HG03108 (cell line): ENCODE results near the gene CNTN1.

ENCODE experiments used
- ATAC-seq: cut with Tn5 transposase; IDR thresholded peaks from one replicate; pipeline ENCODE4 v1.9.1; 2021; ENCODE audit warnings: moderate library complexity; ENCODE audit not compliant: unreplicated experiment

CNTN1 gene

DNA sequence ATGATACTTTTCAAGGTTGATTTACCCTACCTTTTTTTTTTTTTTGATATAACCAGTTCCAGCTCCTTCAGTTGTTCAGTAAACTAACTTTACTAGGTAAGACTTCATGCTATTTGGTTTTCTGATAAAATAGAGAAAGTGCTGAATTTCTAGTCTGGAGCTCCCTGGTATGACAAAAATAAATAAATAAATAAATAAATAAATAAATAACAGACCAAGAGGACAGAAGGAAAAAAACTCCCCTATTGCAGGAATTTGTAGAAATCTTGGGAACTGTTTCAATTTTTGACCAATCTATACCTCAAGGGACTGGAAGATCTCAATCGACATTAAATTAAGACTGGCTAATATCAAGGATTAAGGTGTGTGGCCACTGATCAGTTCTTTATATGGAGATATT, 265.2 kb downstream of the CNTN1 start:
- ATAC-seq = no peak

DNA sequence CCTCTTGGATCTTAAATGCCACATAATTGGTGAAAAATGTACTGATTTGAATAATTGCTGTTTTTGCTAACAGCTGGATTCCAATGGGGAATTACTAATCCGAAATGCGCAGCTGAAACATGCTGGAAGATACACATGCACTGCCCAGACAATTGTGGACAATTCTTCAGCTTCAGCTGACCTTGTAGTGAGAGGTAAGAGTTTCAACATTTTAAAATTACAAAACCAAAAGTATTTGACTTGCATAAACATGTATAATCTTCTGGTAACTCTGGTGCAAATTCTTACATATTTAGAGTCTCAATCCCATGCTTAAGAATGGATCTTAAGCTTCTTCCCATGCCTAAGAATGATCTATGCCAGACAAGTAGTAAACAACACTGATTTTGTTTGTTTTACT, 266.8 kb downstream of the CNTN1 start:
- no peak for ATAC-seq

DNA sequence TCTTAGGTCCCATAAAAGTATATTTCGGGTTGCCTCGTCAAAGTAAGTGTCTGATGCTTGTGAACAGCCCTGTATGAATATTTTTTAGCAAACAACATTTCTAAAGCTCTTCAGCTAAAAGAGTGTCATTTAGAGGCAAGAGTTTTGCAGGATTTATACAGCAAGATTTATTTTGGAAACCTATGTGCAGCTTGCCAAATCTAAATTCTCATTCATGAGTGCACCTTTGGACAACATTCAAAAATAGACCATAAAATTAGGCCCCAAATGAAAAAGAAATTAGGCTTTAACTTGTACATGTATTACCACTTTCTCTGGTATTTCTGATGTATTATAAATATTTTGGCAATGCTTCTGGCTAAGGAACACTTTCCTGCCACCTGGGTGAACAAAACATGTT, 271.5 kb downstream of the CNTN1 start:
- ATAC-seq = no peak

DNA sequence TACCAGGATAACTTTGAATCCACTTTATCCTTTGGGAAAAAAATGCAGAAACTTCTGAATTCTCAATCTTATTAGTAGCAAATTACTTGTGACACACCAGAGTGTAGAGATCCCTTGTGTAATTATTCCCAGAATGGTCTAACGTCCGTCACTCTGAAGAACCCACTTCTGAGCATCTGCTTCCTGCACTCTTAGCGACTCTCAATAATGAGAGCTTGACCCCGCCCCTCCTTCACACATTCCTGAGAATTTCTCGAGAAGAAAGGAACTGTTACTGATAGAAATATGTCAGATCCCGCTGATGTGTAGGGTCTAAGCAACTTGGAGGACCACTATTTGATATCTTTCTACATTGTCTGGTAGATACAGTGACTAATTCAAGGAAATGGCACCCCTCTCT, 277.6 kb downstream of the CNTN1 start:
- ATAC-seq = no peak

DNA sequence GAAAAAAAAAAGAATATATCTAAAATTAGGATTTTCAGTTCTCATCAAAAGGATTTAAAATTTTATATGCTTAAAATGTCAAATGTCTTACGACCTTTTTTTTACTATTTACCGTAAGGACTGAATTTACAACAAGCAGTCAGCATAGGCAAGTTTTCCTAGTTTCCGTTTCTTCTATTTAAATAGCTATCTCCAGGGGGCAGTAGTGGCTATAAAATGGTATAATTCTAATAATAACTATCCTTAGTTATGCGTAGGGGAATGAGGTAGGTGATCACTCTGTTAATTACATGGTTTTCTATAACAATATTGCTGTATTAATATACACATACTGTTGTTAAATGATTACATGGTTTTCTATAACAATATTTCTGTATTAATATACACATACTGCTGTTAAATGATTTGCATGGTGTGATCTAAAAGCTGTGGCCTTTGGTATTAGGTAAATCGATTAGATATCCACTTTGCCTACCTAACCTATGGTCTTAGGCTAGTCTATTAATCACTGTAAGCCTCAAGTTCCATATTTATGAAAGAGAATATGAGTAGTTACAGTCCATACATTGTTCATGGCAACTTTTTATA, 278.2 kb downstream of the CNTN1 start:
- ATAC-seq = no peak

DNA sequence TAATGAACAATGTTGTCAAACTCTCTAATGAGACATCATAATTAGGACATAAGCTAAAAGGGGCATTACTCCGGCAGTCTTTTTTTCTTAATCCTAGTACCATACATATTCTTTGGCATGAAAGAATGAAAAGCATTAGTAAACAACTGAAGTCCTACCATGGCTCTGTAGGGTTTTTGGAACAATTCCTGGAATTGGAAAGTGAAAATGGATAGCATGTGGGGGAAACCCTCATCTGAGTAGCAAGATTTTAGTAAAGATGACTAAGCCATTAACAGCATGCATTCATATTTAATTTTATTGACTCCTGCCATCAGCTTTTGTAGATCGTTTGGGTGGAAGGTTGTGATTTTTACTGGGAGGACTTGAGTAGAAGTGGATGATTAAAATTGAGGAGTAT, 279.7 kb downstream of the CNTN1 start:
- no peak for ATAC-seq

DNA sequence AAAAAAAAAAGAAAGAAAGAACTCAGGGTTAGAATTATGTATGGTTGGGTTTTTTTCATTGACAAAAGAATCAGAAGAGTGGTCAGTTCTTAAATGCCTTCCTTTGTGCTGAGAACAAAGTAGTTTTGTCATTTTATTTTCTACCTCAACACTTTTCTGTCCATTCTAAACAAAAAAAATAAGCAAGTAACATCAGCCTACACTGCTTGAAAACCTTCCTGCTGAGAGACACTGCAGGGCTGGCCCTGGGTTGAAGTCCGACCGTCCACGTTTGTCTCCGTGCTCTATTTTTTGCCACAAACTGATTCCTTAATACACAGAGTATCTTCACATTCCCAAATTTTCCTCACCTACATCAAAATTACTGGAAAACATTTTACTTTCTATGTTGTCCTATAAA, 284.3 kb downstream of the CNTN1 start:
- no peak for ATAC-seq

DNA sequence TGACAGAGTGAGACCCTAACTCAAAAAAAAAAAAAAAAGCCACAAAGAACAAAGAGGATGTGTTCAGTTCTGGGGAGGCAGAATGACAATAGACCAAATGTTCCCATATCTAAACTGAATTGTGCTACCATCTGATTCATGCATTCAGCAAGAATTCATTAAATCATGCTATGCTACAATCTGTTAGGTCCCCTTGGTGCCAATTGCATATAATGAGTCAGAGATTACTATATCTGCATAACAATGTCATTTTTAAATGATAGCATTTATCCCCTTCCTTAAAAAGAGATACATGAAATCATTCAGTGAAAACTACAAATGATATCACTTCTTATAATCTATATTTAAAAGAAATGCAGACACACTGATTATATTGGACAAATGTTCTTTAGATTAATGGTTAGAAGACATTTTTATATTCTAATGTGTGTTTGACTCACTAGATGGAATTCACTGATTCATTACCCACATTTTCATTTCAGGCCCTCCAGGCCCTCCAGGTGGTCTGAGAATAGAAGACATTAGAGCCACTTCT, 288.3 kb downstream of the CNTN1 start:
- ATAC-seq = no peak

DNA sequence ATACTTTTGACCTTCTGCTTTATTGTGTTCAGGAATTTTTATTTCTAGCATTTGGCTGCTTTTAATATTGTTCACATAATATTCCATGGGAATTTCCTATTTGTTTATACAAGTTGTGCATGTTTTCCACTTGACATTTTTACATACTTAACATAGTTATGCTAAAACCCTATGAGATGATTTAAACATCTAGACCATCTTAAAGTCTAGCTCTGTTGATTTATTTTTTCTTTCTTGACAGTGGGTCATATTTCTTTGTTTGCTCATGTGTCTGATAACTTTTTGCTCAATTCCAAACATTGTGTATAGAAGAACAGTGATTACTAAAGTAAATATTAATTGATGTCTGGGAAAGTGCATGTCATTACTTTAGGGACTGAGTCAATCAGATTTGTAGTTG, 293.8 kb downstream of the CNTN1 start:
- ATAC-seq = no peak

DNA sequence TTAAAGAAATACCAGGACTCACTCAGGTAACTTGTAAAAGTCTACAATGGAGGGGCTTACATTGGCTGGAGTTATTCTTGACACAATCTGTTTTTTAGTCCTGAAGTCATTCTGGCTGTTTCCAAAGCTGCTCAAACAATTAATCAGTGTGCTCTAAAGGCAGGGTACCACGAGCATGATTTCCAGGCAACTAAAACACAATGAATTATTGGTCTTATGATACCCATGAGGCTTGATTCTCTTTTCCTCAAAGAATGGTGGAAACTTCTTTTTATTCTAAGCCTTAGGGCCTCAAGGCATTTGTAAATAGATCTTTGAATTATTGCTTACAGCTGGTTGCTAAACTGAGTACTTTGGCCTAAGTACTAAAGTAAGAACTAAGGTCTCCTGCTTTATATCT, 296.1 kb downstream of the CNTN1 start:
- ATAC-seq = no peak

DNA sequence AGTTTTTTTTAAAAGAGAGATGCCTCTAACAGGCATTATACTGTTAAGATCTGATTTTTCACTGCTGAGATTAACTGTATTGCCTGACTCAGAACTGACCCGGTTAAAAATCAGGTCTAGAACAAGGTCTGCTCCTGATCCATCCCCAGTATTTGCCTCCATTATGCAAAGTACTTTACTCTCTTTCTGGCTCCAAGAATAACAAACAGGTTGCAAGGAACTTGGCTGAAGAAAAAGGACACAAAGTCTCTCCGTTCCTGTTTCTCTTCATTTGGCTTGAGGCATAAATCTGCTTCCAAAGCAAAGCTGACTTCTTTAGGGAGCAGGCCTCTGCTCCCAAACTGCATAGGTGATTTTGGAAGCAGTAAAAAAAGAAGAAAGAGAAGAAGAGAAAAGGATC, 296.6 kb downstream of the CNTN1 start:
- no peak for ATAC-seq

DNA sequence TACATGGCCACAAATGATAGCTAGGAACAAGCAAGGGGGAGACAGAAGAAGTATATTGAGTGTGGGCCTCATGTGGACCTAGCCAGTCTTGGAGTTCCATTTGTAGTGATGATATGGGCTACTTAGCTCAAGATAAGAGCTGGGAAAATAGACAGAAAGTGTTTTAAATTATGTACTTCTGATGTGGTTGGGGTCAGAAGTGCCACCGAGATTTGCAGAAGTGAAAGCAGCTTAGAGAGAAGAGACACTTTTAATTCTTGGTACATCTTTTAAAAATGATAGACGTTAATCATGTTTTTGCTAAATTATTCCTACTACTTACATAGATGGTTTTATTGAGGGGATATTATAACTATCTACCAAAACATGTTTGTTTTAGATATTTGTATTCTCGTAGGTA, 297.5 kb downstream of the CNTN1 start:
- ATAC-seq = no peak

DNA sequence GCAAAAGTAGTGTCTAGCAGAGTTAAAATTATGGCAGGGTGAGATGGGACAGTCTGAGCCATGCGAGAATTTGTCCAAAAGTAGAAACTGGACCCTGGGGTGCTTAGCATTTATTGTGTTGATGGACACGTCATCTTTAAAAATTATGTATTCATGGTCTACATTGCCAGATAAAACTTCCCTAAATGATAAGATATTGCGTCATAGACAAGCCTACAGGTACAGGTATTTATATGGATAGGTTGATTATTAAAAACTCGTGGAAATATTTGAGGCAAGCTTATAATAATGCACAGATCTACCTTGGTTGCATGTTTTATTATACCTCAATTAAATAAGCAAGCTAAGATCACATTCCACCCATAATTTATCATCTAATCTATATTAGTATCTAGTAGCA, 299.9 kb downstream of the CNTN1 start:
- no peak for ATAC-seq

DNA sequence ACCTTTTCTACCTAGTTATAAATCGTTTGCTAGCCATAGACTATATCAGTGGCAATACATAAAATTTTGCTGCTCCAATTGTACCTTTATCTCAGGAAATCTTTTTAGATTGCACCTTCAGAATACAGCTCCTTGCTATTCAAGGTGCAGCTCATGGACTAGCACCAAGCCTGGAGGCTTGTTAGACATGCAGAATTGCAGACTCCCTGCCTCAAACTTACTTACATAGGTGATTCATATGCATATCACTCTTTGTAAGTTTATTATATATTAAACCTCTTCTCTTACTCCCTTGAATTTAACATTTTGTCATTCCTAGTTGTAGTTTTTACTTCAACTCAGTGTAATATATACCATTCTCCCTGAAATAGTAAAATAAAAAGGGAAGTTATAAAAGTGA, 300.4 kb downstream of the CNTN1 start:
- ATAC-seq = no peak

DNA sequence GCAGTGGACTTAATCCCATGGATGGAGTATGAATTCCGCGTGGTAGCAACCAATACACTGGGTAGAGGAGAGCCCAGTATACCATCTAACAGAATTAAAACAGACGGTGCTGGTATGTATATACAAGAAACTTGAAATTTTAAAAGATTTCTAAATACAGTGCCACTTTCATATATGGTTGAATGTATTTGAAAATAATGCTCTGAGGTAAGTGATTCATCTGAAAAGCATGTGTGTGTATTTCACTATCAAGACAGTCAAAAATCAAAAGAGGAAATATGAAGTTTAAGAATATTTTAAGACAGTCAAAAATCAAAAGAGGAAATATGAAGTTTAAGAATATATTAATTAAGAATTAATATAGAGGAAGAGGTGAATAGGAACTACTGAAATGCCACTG, 300.9 kb downstream of the CNTN1 start:
- ATAC-seq = no peak

DNA sequence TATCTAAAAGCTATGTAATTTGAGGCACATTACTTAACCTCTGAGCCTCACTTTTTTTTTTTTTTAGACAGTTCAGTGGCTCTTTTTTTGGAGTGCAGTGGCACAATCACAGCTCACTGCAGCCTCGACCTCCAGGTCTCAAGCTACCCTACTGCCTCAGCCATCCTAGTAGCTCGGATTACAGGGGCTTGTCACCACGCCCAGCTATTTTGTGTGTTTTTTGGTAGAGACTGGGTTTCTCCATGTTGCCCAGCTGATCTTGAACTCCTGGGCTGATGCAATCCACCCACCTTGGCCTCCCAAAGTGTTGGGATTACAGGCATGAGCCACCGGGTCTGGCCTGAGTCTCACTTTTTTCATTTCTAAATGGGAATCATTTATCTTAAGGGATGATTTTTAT, 303.9 kb downstream of the CNTN1 start:
- no peak for ATAC-seq

DNA sequence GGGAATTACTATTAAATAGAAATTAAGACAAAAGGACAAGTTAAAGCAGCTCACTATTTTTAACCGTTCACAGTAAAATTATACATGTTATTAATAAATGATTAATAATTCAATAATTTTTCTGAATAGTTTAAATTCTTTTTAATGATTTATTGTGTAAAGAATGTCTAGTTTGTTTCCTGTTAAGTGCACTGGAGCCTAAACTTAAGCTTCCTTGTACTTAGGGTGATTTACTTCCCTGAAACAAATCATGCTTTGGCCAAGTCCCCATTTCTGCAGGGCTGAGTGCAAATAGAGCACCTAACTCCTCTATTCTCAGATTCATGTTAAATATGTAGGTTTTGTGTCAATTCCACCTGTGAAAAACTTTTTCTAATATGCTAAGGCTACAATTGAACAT, 307.0 kb downstream of the CNTN1 start:
- ATAC-seq = no peak

DNA sequence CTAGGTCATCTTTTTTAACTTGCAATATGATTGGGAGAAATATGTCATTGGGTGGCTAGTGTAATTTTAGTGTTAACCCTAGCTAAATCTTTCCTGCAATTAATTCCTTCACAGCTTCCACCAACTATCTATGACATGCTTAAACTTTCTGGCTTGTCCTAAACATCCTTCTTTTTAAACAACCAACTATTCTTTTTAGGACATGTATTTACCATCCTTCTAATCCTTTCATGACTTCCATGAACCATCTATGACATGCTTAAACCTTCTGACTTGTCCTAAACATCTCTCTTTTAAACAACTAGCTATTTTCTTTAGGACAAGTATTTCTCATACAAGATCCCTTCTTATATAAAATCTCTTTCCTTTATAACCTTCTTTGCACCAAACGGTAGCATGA, 316.2 kb downstream of the CNTN1 start:
- ATAC-seq = no peak

DNA sequence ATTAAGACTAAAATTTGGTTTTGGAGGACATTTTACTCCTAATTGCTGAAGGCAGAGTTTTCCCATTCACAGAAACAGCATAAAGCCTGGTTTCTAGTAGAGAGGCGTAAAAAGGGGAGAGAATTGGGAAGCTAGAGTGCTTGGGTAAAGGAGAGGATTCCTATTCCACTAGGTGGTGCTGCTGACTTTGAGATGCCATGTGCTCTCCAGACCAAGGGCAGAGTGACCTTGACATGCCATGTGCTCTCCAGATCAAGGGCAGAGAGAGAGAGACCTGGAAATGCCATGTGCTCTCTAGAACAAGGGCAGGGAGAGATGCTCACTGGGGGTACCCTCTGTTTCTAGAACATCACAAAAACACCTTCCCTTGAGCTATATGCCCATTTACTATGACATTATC, 319.7 kb downstream of the CNTN1 start:
- no peak for ATAC-seq

DNA sequence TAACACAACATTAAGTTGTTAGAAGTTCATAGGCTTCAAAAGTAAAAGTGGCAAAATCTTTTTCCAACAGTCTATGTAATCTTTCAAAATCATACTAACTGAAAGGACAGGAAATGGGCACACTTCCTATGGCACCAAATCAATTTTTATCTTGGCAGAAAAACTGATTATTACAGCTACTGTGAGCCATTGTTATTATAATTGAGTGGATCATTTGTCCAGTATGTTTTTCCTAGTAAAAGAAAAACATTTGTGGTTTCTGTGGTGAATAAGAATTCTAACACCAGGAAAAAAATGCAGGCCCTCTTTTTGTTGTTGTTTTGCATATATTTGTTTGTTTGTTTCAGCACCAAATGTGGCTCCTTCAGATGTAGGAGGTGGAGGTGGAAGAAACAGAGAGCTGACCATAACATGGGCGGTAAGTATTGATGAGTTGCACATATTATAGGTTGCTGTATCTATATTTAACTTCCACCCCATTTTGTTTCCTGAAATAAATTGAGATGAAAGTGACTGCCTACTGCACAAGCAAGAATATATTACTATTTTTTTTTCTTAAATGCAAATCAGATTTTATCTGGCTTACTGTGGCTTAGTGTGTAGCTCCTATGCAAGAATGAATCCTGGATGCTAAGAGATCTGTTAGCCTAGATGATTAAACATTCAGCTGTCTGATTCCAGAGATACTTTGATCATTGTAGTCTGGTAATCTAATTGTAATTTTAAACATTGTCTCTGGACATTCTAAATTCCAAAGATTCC, 321.8 kb downstream of the CNTN1 start:
- ATAC-seq = no peak

DNA sequence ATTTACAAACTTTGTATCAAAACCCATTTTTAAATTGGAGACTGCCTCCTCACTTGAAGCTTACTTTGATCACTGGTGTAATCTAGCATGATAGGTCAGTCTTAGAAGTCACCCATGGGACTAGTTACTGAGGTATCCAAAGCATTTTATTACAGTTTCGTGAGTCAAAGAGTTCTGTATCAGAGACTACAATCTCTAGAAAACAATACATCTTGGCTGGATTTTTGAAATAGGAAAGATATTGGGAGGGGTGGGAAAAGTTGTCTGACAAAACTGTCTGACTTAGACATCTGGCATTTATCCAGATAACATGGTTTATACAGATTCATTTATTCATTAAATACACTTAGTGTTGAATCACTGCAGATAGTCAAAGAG, 322.4 kb downstream of the CNTN1 start:
- ATAC-seq = no peak

DNA sequence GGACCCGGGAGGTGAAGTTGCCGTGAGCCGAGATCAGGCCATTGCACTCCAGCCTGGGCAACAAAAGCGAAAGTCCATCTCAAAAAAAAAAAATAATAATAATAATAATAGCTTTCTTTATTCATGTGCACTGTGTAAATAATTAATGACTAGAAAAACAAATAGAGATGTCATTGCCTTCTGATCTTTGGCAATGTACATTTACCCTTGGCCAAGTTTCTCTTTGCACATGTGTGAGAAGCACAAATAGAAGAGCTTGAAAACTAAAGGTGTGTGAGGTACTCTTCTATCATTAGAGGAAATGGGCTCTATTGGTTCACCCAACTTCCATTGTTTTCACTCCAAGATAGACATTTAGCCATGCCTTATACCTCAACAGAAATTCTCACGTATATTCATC, 325.8 kb downstream of the CNTN1 start:
- ATAC-seq = no peak

DNA sequence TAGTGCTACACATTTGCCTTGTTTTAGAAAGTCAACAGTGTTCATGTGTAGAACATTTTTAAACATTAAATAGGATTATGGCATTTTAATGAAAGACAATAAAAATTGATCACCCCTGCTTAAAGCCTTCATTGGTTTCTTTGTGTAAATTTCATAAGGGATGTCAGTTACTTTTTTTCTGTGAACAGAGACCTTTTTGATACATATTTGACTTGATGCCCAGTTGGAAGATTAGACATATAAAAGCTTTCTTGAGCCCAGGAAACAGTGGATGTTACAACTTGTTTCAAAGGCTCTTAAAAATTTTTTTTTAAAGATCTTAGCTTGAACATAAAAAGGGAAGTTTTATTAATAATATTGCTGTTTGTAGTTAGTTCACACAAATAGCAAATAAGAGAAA, 327.2 kb downstream of the CNTN1 start:
- ATAC-seq = no peak
